Ovary (tissue), 9 donors: ENCODE results near the gene MTRFR. TPM values are rescaled to one million over a fixed set of nuclear protein-coding genes. Genes with fewer than 3 reads are reported as not detected.
A peak's percentile ranks its signal among the peaks of the same experiment; 100 is the strongest.

Source experiments
- DNase-seq, 5 donors: peaks; one replicate each; pipeline ENCODE4 v3.0.0-alpha.2; 2019 to 2020
- H3K27ac ChIP-seq, 2 donors: fragments of 200-600 bp; one replicate each; pipeline versions ENCODE4 v1.5.1 to v1.8.0; 2019 to 2022
- H3K27me3 ChIP-seq: fragments of 200-600 bp; one replicate; pipeline ENCODE4 v1.8.0; 2022
- H3K36me3 ChIP-seq: fragments of 200-600 bp; sonication (generic); one replicate; pipeline ENCODE4 v1.5.1; 2019
- H3K4me1 ChIP-seq: one replicate; pipeline ENCODE4 v1.8.1; 2013; ENCODE audit warnings: mild to moderate bottlenecking, moderate library complexity; ENCODE audit not compliant: insufficient read depth
- H3K4me3 ChIP-seq: fragments of 200-600 bp; sonication (generic); one replicate; pipeline ENCODE4 v1.5.1; 2017
- H3K9me3 ChIP-seq, 2 donors: fragments of 200-600 bp in 1 of 2; sonication (generic) in 1 of 2; one replicate each; pipeline versions ENCODE4 v1.5.1 to v1.8.1; 2013 to 2019; ENCODE audit warnings: mild to moderate bottlenecking in 1 of 2, moderate library complexity in 1 of 2
- EP300 ChIP-seq: sonication (generic); formaldehyde crosslinking; IDR thresholded peaks from one replicate; pipeline ENCODE4 v1.6.1; 2017; ENCODE audit warnings: antibody characterized with exemption
- POLR2A ChIP-seq: fragments of 450-650 bp; IDR thresholded peaks from one replicate; pipeline ENCODE4 v1.6.1; 2017; ENCODE audit warnings: antibody characterized with exemption, mild to moderate bottlenecking, moderate library complexity
- WGBS, 3 donors: extraction: QIAGEN DNeasy Blood & Tissue Kit in 1 of 3; methylation state at CpG; one replicate each; pipeline versions ENCODE4 v1.1.5 to v1.1.7; 2013 to 2017; 5-methylcytosine and 5-hydroxymethylcytosine counted together
- intact Hi-C, 4 donors: fragments of 100-400 bp; cut with DNase I; formaldehyde crosslinking; loops; one replicate each; pipeline versions ENCODE4 v1.11.0 to v1.15.1; 2022 to 2023
- polyA plus RNA-seq, 2 donors: library from polyadenylated mRNA; stranded (reverse); fragments of 200-250 nt in 1 of 2; fragments of 350-450 nt in 1 of 2; fragmentation: Illumina TruSeq in 1 of 2; extraction: RNeasy Lipid Tissue Mini Kit (QIAGEN cat#74804) in 1 of 2; gene quantifications; one replicate each; pipeline ENCODE4 v1.2.3, GENCODE V29; 2013 to 2014
- total RNA-seq, 7 donors: library from RNA; depleted of rRNA in 2 of 7; stranded (reverse); fragments of >200 nt in 2 of 7; fragmentation: NEBNext Ultra II Directional in 3 of 7; extraction: Animal tissue kit (Norgen Biotek cat#: 25700) in 3 of 7; gene quantifications; one replicate each; pipeline versions ENCODE4 v1.1.0 to v1.2.4, GENCODE V29; 2016 to 2023
- TF ChIP-seq, protein P1 (sequence below), 3 donors: fragments of 450-650 bp in 2 of 3; fragments of 200-600 bp in 1 of 3; IDR thresholded peaks; one replicate each; pipeline versions ENCODE4 v1.5.1 to v1.8.0; 2016 to 2022; ENCODE audit warnings: antibody characterized with exemption in 3 of 3, mild to moderate bottlenecking in 1 of 3
- donor health status: DM: no; HTN: no; CAD: no; lungs with moderate emphysema.
- donor health status: DM: no; HTN: no; CAD: no.
- donor health status: Bipolar disorder and iron deficiency.
- donor health status: DM: yes; HTN: yes; CAD: no.
- donor health status: DM: no; HTN: no; CAD: no.
- donor health status: DM: yes; HTN: yes; CAD: no.

MTRFR gene
- total and polyA plus RNA-seq, 9 donors = 13.4 to 21.2 (median 17.5) TPM

DNA sequence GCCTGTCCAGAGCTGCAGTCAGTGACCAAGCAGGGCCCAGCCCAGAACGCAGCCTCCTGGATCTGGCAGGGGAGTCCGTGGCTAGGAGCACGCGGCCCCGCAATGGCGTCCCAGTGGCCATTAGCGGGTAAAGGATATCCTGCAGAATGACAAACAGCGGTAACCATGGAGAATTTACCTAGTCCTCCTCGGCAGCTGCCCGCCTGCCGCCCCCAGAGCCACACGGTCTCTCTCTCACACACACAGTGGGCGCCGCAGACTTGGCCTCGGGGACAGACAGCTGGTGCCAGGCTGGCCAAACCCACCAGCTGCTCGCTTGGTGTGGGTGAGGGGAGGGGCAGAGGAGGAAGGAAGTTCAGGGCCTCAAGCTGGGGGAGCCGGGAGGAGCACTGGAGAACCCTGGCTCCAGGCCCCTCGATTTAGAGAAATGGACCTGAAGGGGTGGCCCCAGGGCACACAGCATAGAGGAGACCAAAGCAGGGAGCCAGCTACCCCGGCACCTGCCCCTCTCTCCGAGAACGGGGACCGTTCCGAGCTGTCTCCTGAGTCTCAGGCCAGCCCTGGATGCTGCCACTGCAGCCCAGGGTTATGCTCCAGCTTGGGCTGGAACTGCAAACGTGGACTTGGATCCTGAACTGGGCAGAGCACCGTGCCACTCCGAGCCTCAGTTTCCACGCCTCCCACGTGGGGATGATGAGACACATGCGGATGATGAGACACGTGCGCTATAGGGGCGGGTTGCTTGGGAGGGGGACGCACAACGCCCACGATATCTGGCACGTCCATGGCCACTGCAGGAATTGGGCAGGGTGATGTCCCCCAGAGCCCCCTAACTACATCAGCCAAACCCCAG is 35.0 kb downstream of the MTRFR start:
- TF ChIP-seq POLR2A (no peak), EP300 (no peak)
- TF ChIP-seq, protein P1, sequence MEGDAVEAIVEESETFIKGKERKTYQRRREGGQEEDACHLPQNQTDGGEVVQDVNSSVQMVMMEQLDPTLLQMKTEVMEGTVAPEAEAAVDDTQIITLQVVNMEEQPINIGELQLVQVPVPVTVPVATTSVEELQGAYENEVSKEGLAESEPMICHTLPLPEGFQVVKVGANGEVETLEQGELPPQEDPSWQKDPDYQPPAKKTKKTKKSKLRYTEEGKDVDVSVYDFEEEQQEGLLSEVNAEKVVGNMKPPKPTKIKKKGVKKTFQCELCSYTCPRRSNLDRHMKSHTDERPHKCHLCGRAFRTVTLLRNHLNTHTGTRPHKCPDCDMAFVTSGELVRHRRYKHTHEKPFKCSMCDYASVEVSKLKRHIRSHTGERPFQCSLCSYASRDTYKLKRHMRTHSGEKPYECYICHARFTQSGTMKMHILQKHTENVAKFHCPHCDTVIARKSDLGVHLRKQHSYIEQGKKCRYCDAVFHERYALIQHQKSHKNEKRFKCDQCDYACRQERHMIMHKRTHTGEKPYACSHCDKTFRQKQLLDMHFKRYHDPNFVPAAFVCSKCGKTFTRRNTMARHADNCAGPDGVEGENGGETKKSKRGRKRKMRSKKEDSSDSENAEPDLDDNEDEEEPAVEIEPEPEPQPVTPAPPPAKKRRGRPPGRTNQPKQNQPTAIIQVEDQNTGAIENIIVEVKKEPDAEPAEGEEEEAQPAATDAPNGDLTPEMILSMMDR (IDR thresholded peaks at IDR 0.05) = no peak
- peak in 3 of 5 donors; percentile 30 to 45 (median 40) for DNase-seq
- Histone ChIP-seq H3K4me1 (peaks cover 9% of the 10 kb centered on the region), H3K9me3 (no peaks in the 10 kb centered on the region), H3K27ac (no peak overlapping the region), H3K4me3 (no peak overlapping the region), H3K36me3 (no peaks in the 10 kb centered on the region), H3K27me3 (no peaks in the 10 kb centered on the region)
- WGBS, 3 donors = 58 to 71% (median 70%) methylated on average over 33 to 36 of the region's 36 CpGs
- intact Hi-C loops = loop anchor here in 1 of 4 donors (10.0 kb wide), 2 partner anchors 87 to 337 kb away; partner anchors contain the start of gene DDX55

DNA sequence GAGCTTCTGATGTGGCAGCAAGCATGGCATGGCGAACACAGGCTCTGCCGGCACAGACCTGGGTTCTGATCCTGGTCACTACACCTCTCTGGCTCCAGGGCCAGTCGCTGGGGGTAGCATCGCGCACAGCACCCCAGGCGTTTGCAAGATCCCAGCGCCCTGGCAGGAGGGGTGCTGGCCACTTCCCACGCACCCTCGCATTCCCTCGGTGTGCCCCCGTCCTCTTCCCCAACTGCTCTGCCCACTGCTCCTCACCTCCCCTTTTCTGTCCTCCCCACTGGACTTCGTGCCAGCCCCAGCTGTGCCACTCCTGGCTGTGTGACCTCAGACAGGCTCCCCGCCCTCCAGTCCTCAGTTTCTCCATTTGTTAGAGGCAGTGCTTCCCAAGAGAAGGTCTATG is 35.6 kb downstream of the MTRFR start:
- H3K4me3 ChIP-seq = no peak overlapping the region
- H3K9me3 ChIP-seq = no peaks in the 10 kb centered on the region
- no peak overlapping the region for H3K27ac ChIP-seq
- H3K27me3 ChIP-seq = no peaks in the 10 kb centered on the region
- peaks cover 9% of the 10 kb centered on the region for H3K4me1 ChIP-seq
- WGBS, 3 donors = 76 to 86% (median 79%) methylated on average over 12 to 13 of the region's 13 CpGs
- no peak for TF ChIP-seq POLR2A
- H3K36me3 ChIP-seq = no peaks in the 10 kb centered on the region
- intact Hi-C loops = loop anchor here in 1 of 4 donors (10.0 kb wide), 2 partner anchors 86 to 336 kb away; partner anchors contain the start of gene DDX55
- peak in 2 of 5 donors; percentile 39 to 40 for DNase-seq

DNA sequence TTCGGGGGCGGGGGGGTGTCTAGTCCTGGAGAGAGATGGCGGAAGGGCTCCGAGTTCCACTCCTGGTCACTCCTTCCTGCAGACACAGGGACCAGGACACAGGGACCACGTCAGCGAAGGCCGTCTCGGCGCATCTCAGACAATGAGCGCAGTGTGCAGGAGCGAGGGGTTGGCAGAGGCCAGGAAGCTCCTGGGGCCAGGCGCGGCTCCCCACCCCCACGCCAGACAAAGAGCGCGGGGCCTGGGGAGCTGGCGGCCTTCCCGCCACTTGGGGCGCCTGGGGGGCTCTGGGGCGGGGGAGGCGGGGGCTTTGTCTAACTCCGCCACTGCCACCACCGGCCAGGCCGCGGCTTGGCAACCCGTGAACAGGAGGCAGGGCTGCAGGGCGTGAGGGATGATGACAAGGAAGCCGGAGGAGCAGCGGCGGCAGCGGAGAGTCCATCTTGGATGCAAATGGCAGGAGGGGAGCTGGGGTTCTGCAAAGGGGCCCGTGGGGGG is 36.2 kb downstream of the MTRFR start:
- TF ChIP-seq, protein P1 (IDR thresholded peaks at IDR 0.05) = no peak
- TF ChIP-seq POLR2A = no peak
- TF ChIP-seq EP300 = no peak
- Histone ChIP-seq H3K9me3 (no peaks in the 10 kb centered on the region), H3K4me1 (peaks cover 9% of the 10 kb centered on the region), H3K36me3 (no peaks in the 10 kb centered on the region), H3K27me3 (no peaks in the 10 kb centered on the region), H3K4me3 (peak overlapping the region; percentile 69), H3K27ac (peak overlapping the region in 1 of 2 donors; percentile 79)
- intact Hi-C loops = loop anchor here in 1 of 4 donors (10.0 kb wide), 2 partner anchors 85 to 335 kb away; partner anchors contain the start of gene DDX55
- DNase-seq = peak; percentile 49 to 77 (median 66)
- WGBS, 3 donors = 5 to 8% (median 6%) methylated on average over 28 to 32 of the region's 32 CpGs

DNA sequence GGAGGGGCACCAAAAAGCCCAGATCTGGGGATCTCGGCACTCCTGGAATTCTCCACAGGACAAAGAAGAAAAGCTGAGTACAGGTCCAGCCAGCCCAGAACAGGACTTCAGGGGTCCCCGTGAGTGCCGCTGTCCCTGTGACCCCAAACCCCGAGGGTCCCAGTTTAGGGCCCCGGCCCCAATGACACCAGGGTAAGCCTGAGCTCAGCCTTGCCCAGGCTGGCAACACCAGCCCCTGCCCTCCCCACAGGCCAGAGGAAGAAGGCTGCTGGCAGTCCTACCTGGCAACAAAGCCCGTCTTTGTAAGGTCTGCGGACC is 36.6 kb downstream of the MTRFR start:
- H3K9me3 ChIP-seq = no peaks in the 10 kb centered on the region
- no peaks in the 10 kb centered on the region for H3K27me3 ChIP-seq
- intact Hi-C loops = loop anchor here in 2 of 4 donors (2.0 to 10.0 kb wide), 3 partner anchors 85 to 335 kb away; partner anchors contain the start of genes DDX55 (in 1 of the 2) and SBNO1 (in 1 of the 2)
- 1 to 2% (median 1%) methylated on average over 7 of the region's 7 CpGs for WGBS, 3 donors
- H3K4me3 ChIP-seq = peak overlapping the region; percentile 69
- H3K36me3 ChIP-seq = no peaks in the 10 kb centered on the region
- H3K4me1 ChIP-seq = peaks cover 9% of the 10 kb centered on the region
- TF ChIP-seq, protein P1 (IDR thresholded peaks at IDR 0.05) = no peak
- TF ChIP-seq EP300 = no peak
- TF ChIP-seq POLR2A = no peak
- DNase-seq = no peak
- H3K27ac ChIP-seq = peak overlapping the region in 1 of 2 donors; percentile 79
